Hepatic stellate cell (primary cell): ENCODE data around the gene TANGO6.

Source experiments
- DNase-seq: peaks from one replicate; pipeline ENCODE4 v3.0.0; 2011; ENCODE audit warnings: low spot score

TANGO6 gene

GRCh38 chr16:68909099-68909733, 65.9 kb downstream of the TANGO6 start:
- no peak for DNase-seq

- no peak for DNase-seq
Measured at GRCh38 chr16:68910051-68910450, 66.7 kb downstream of the TANGO6 start.

DNA sequence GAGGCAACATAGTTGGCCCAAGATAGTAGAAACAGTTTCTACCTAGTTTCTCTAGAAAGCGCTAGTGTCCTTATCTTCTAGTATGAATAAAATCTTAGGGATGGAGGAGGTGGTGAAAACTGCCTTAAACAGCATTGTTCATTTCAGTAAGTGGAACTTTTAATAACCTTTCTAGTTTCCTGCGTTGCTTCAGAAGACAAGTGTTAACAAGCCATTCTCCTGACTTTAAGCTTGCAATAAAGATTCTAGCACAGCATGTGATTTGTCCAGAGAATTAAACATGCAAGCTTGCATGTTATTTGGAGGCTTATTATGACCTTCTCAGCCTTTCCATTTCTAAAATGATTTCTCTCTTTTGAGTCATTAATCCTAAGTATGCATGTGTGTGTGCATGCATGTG, 72.3 kb downstream of the TANGO6 start:
- no peak for DNase-seq

GRCh38 chr16:68917541-68917940, 74.2 kb downstream of the TANGO6 start:
- no peak for DNase-seq

GRCh38 chr16:68920349-68920748, 77.0 kb downstream of the TANGO6 start:
- no peak for DNase-seq

- no peak for DNase-seq
Measured at GRCh38 chr16:68921637-68922036, 78.3 kb downstream of the TANGO6 start.

DNA sequence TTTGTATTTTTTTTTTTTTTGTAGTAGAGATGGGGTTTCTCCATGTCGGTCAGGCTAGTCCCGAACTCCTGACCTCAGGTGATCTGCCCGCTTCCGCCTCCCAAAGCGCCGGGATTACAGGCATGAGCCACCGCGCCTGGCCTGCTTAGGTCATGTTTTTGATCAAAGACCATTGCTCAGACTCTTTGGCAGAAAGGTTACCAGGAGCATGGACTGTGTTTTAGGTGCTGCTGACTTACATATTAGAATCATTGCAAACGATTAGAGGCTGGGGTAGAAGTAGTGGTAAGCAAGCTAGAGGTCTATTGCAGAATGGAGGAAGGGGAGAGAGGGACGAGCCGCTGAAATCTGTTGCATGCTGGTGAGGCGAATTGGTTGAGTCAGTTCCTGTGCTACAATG, 79.8 kb downstream of the TANGO6 start:
- DNase-seq, result no peak

DNA sequence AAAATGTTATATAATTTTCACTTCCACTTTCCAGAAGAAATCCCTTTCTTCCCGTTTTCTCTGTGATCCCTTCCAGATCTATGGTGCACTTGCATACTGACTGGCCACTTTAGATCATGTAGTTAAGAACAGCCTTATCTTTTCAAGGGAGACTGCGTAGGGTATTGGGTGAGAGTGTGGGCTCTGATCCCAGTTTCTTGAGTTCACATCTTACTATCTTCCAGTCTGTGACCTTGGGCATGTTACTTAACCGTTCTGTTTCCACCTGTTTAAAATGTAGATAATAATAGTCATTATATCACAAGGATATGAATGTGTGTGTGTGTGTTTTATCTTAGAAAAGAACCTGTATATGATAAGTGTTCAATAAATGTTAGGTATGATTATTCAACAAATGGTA, 83.7 kb downstream of the TANGO6 start:
- DNase-seq, result no peak

- DNase-seq, result no peak
Measured at GRCh38 chr16:68931196-68931595, 87.9 kb downstream of the TANGO6 start.

DNA sequence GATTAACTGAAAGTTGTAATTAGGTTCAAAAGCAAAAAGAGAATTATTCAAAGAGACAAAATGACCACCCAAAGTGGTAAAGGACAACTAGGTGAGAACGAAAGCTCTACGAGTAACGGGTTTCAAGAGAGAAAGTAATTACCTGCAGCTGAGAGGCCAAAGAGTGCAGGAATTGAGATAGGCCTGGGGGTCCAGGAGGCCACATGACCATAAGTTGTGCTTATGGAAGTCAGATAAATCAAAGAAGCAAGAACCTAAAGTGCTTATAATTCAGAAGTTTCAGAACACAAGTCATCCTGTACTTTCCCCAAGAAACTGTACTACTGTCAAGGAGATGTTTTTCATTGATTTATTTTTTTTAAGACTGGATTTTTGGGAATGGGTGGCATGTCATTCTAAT, 91.1 kb downstream of the TANGO6 start:
- no peak for DNase-seq

- DNase-seq, result no peak
Measured at GRCh38 chr16:68935008-68935407, 91.7 kb downstream of the TANGO6 start.

DNA sequence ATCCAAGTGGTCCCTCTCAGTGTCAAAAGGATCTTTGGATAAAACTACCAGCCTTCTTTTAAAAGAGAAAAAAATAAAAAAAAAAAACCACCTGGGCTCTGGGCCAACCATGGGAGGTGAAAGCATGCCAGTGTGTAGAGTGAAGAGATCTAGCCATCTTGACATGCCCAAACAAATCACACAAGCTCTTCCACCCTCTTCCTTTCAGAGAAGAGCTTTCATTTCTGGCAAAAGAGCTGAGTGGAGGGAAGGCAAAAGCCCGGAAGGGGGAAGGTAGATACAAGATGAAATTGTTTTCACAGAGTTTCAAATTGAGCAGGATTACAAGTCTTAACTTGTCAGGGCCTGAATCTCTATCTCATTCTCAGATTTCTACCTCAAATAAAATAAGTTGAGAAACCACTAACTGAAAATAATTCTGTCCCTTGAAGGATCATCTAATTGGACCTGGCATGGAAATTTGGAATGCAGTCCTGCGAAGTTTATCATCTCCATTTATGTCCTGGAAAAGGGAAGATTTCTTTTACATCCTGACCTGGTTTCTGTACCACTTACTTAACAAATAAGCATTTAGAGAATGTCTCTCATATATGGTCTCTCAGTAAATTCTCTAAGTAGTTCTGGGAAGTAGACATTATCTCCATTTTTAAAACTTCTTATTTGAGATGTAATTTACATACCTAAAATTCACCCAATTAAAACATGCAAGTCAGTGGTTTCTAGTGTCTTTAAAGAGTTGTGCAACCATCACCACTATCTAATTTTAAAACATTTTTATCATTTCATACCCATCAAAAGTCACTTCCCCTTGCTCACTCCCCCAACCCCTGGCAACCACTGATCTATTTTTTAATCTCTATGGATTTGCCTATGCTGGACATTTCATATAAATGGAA, 93.7 kb downstream of the TANGO6 start:
- DNase-seq, result no peak

DNA sequence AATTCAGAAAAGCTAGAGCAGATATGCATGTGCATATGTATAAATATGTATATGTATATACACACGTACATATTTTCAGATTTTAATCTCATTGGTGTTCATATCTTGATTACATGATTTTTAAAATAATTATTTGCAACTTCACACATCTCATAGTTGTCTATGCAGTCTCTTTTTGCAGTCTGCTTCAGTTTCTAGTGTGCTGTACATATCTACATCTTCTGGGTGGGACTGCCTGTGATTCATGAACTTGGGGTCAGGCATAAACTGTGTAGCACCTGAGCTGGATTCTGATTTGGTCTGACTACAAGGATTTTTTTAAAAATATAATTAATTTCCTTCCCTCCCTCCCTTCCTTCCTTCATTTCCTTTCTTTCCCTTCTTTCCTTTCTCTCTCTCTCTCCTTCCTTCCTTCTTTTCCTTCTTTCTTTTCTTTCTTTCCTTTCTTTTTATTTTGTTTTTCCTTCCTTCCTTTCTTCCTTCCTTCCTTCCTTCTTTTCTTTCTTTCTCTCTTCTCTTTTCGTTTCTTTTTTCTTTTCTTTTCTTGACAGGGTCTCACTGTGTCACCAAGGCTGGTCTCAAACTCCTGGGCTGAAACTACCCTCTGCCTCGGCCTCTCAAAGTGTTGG, 96.5 kb downstream of the TANGO6 start:
- no peak for DNase-seq

GRCh38 chr16:68940816-68941215, 97.5 kb downstream of the TANGO6 start:
- no peak for DNase-seq

DNA sequence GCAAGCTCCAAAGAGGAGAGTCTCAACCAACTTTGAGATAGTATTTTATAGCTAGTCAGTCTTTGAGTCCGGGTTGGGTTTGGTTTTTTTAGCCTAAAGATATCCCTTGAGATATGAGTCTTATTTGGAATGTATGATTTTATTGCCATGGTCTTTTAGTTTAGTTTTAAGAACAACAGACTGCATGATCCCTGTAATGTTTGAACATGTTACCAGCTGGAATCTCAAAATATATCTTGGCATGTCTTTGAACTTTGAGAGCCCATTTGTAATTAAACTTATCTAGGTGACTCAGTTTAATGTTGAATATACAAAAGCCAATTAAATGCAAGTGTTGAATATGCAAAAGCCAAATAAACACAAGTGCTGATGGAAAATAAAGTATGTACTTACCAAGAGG, 100.6 kb downstream of the TANGO6 start:
- no peak for DNase-seq

- no peak for DNase-seq
Measured at GRCh38 chr16:68948230-68948910, 105.0 kb downstream of the TANGO6 start.

- no peak for DNase-seq
Measured at GRCh38 chr16:68951991-68952877, 108.9 kb downstream of the TANGO6 start.

GRCh38 chr16:68954911-68955635, 111.7 kb downstream of the TANGO6 start:
- no peak for DNase-seq

DNA sequence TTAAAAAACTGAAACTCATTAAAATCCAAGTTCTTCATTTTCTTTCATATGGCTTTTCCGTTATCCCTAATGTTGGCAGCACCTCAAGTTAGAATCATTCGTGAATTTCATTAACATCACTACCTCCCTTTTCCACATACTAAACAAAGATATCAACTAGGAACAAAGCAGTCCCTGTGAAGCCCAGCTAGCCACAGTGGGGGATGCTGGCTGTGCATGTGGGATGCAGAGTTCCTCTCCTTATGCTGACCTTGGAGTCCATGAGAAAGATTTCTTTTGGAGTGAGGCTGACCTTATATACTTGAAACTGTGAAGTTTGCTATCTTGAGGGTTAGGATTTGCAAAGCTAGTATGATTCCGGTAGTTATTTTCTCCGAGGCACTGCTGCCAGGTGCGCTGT, 117.6 kb downstream of the TANGO6 start:
- no peak for DNase-seq

- no peak for DNase-seq
Measured at GRCh38 chr16:68961778-68962402, 118.6 kb downstream of the TANGO6 start.
